ENCODE data around the gene MDM2. TPM values are rescaled to one million over a fixed set of nuclear protein-coding genes. Genes with fewer than 3 reads are reported as not detected.

The MDM2 gene
- total RNA-seq, 1 donor from 2014 or later, result 36.0 TPM

DNA sequence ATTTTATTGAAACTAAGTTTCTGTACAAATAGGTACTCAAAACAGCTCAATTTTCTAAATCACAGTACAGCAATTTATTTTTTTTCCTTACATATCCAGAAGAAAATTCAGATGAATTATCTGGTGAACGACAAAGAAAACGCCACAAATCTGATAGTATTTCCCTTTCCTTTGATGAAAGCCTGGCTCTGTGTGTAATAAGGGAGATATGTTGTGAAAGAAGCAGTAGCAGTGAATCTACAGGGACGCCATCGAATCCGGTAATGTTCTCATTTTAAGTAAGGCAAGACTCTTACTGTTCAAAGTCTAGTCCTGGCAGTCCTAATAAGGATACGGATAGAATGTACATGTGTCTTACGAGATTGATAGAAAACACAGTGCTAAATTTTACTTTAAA, 20.7 kb downstream of the MDM2 start:
- intact Hi-C loops (cut with micrococcal nuclease), result no loop called here
- peaks cover 91% of the 10 kb centered on the region for H3K36me3 ChIP-seq

DNA sequence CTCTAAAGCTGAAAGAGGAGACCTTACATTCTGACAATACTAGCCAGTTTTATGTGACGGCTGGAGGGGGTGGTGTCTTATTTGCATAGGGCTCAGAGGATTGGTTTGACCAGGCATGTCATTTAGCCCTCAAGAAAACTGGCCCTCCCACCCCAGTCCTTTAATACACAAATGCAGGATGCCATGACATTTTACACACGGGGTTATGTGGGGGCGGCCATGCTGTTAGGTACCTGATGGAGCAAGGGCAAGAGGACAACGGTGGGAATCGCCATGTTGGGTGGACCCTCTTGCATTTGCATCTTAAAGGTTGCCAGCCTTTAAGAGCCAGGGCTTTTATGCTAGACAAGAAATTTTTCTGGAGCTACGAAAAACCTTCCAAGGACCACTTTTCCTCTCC, 23.3 kb downstream of the MDM2 start:
- Histone ChIP-seq H3K9me3 (replicated peaks) (no peaks in the 10 kb centered on the region), H3K4me3 (no peak overlapping the region), H3K36me3 (peaks cover 89% of the 10 kb centered on the region), H3K4me1 (peaks cover 12% of the 10 kb centered on the region), H3K27ac (replicated peaks) (no peak overlapping the region), H3K27me3 (ENCODE audit: low read depth) (no peaks in the 10 kb centered on the region)
- TF ChIP-seq, protein P1, sequence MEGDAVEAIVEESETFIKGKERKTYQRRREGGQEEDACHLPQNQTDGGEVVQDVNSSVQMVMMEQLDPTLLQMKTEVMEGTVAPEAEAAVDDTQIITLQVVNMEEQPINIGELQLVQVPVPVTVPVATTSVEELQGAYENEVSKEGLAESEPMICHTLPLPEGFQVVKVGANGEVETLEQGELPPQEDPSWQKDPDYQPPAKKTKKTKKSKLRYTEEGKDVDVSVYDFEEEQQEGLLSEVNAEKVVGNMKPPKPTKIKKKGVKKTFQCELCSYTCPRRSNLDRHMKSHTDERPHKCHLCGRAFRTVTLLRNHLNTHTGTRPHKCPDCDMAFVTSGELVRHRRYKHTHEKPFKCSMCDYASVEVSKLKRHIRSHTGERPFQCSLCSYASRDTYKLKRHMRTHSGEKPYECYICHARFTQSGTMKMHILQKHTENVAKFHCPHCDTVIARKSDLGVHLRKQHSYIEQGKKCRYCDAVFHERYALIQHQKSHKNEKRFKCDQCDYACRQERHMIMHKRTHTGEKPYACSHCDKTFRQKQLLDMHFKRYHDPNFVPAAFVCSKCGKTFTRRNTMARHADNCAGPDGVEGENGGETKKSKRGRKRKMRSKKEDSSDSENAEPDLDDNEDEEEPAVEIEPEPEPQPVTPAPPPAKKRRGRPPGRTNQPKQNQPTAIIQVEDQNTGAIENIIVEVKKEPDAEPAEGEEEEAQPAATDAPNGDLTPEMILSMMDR (IDR thresholded peaks at IDR 0.05; ENCODE audit: borderline replicate concordance), result no peak
- DNase-seq, result no peak
- intact Hi-C loops (cut with micrococcal nuclease), result no loop called here

More for the DNA sequence above, 20.7 kb downstream of the MDM2 start:
- Histone ChIP-seq H3K27me3 (ENCODE audit: low read depth) (no peaks in the 10 kb centered on the region), H3K4me3 (no peak overlapping the region), H3K4me1 (peaks cover 4% of the 10 kb centered on the region), H3K27ac (replicated peaks) (no peak overlapping the region), H3K9me3 (replicated peaks) (no peaks in the 10 kb centered on the region)
- no peak for DNase-seq
- TF ChIP-seq, protein P1 (IDR thresholded peaks at IDR 0.05; ENCODE audit: borderline replicate concordance), result no peak

DNA sequence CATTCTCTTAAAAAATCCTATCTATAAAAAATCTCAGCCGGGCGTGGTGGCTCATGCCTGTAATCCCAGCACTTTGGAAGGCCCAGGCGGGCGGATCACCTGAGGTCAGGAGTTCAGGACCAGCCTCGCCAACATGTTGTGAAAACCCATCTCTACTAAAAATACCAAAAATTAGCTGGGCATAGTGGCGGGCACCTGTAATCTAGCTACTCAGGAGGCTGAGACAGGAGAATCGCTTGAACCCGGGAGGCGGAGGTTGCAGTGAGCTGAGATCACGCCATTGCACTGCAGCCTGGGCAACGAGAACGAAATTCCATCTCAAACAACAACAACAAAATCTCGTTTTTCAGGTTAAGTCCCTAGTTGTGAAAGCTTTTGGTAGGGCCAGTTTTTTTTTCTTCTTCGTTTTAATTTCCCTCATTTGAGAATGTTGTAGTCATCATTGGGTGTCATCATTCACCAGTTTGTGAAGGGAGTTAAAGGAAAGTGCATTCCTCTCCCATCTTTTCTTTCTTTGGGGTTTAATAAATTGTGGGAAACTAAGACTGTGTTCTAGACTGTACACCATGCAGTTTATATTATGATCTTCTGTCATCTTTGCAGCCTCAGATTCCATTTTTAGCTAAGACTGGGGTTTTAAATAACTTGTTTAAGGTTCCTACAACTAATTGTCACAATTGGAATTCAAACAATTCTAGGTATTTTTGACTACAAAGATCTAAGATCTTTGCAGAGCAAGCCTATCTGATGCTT, 23.9 kb downstream of the MDM2 start:
- H3K4me1 ChIP-seq, result peaks cover 12% of the 10 kb centered on the region
- peaks cover 89% of the 10 kb centered on the region for H3K36me3 ChIP-seq
- no peaks in the 10 kb centered on the region for H3K9me3 ChIP-seq (replicated peaks)
- H3K27ac ChIP-seq (replicated peaks), result no peak overlapping the region
- DNase-seq, result no peak
- intact Hi-C loops (cut with micrococcal nuclease), result no loop called here
- TF ChIP-seq, protein P1 (IDR thresholded peaks at IDR 0.05; ENCODE audit: borderline replicate concordance), result no peak
- H3K4me3 ChIP-seq, result no peak overlapping the region
- H3K27me3 ChIP-seq (ENCODE audit: low read depth), result no peaks in the 10 kb centered on the region

DNA sequence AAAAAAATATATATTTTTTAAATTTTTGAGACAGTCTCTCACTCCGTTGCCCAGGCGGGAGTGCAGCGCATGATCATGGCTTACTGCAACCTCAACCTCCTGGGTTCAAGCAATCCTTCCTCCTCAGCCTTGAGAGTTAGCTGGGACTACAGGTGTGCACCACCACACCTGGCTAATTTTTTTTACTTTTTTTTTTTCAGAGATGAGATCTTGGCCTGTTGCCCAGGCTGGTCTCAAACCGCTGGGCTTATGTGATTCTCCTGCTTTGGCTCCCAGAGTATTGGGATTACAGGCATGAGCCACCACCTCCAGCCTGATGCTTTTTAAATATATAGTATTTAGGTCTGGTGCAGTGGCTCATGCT, 24.5 kb downstream of the MDM2 start:
- peaks cover 89% of the 10 kb centered on the region for H3K36me3 ChIP-seq
- no peak overlapping the region for H3K4me3 ChIP-seq
- H3K4me1 ChIP-seq, result peaks cover 12% of the 10 kb centered on the region
- H3K27me3 ChIP-seq (ENCODE audit: low read depth), result no peaks in the 10 kb centered on the region
- TF ChIP-seq, protein P1 (IDR thresholded peaks at IDR 0.05; ENCODE audit: borderline replicate concordance), result no peak
- no peak for DNase-seq
- intact Hi-C loops (cut with micrococcal nuclease), result no loop called here
- H3K9me3 ChIP-seq (replicated peaks), result no peaks in the 10 kb centered on the region
- H3K27ac ChIP-seq (replicated peaks), result no peak overlapping the region

DNA sequence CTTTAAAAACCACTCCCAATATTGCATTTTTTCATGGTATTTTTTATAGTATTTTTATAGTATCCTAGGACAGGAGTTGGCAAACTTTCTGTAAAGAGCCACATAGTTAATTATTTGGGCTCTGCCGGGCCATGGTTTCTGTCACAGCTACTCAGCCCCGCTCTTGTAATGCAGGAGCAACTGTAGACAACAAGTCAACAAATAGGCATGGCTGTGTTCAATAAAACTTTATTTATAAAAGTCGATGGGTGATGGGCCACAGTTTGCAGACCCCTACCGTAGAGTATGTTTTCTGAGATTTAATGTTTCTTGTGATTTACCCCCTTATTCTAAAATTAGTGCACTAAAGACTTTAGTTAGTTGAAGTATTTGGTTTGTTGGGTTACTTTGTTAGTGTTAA, 25.5 kb downstream of the MDM2 start:
- Histone ChIP-seq H3K27ac (replicated peaks) (no peak overlapping the region), H3K9me3 (replicated peaks) (no peaks in the 10 kb centered on the region), H3K4me1 (peaks cover 12% of the 10 kb centered on the region), H3K36me3 (peaks cover 89% of the 10 kb centered on the region), H3K27me3 (ENCODE audit: low read depth) (no peaks in the 10 kb centered on the region), H3K4me3 (no peak overlapping the region)
- TF ChIP-seq, protein P1 (IDR thresholded peaks at IDR 0.05; ENCODE audit: borderline replicate concordance), result no peak
- intact Hi-C loops (cut with micrococcal nuclease), result no loop called here
- DNase-seq, result no peak
